ENCODE results near the gene PIP5K1B. TPM values are rescaled to one million over a fixed set of nuclear protein-coding genes. Genes with fewer than 3 reads are reported as not detected.

The PIP5K1B gene
- total RNA-seq, 1 experiment from 2014 or later = not detected

DNA sequence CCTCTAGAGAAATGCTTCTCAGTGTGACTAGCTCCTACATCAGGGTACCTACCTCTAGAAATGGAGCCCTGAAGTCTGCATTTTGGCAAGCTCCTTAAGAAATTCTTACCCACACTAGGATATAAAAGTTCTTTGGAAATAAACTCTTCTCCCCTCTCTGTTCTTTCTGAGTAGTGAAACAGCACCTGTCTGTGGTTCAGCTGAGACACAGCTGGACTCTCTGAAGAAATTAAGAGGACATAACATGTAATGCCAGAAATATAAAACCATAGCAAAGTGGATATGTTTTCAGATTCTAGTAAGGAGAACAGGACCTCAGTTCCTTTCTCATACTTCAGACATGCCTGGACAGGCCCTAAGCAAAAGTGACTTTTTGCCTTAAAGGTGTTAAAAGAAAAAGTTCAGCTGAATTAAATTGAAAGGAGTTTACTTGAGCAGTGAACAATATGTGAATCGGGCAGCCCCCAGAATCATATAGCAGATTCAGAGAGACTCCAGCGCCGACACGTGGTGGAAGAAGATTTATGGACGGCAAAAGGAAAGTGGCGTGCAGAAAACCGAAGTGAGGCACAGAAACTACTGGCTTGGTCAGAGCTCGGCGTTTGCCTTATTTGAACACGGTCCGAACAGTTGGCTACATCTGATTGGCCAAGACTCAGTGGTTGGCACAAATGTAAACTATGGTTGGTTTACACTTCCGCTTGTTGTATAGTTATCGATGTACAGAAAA lies 244.4 kb downstream of the PIP5K1B start:
- H3K4me2 ChIP-seq (ENCODE audit: low read depth, low read length, poor library complexity, severe bottlenecking) = no peak overlapping the region
- H3K27ac ChIP-seq (ENCODE audit: low read length) = no peak overlapping the region
- no peak overlapping the region for H2AFZ ChIP-seq (ENCODE audit: low read length)
- no peaks in the 10 kb centered on the region for H3K27me3 ChIP-seq (ENCODE audit: low read length)
- H3K9me3 ChIP-seq (ENCODE audit: low read length) = no peaks in the 10 kb centered on the region
- H3K4me1 ChIP-seq (ENCODE audit: low read length) = no peaks in the 10 kb centered on the region
- no peak overlapping the region for H3K4me3 ChIP-seq (ENCODE audit: low read length)
- H4K20me1 ChIP-seq (ENCODE audit: insufficient read depth, low read depth, low read length) = no peaks in the 10 kb centered on the region
- no peaks in the 10 kb centered on the region for H3K9me2 ChIP-seq (replicated peaks; ENCODE audit: insufficient read depth, low read length)
- no peak overlapping the region for H3K9ac ChIP-seq (ENCODE audit: low read length)
- H3K36me3 ChIP-seq (ENCODE audit: insufficient read depth, low read length) = no peaks in the 10 kb centered on the region
- DNase-seq = no peak
- no peaks in the 10 kb centered on the region for H3K79me2 ChIP-seq (ENCODE audit: low read length)

DNA sequence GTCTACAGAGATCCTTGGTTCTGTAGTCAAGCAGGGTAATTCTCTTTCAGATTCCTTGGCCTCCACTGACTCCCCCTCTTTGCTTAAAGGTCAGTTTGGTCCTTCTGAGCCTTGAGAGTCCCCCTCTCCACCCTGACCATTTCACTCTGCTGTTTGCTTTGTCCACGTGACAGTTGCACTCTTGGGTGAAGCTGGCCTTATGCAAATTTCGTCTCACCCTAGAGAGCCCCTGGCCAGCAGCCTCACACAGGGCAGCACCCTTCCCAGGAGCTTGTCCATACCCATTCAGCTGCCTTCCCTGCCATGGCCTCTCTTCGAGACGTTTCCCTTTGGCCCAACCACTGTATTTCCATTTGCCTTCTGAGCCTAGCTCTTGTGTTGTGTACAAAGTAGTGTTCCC lies 245.1 kb downstream of the PIP5K1B start:
- H2AFZ ChIP-seq (ENCODE audit: low read length) = no peak overlapping the region
- H4K20me1 ChIP-seq (ENCODE audit: insufficient read depth, low read depth, low read length) = no peaks in the 10 kb centered on the region
- no peak overlapping the region for H3K9ac ChIP-seq (ENCODE audit: low read length)
- H3K4me3 ChIP-seq (ENCODE audit: low read length) = no peak overlapping the region
- no peak overlapping the region for H3K27ac ChIP-seq (ENCODE audit: low read length)
- no peak for DNase-seq
- H3K4me2 ChIP-seq (ENCODE audit: low read depth, low read length, poor library complexity, severe bottlenecking) = no peak overlapping the region
- H3K9me2 ChIP-seq (replicated peaks; ENCODE audit: insufficient read depth, low read length) = no peaks in the 10 kb centered on the region
- H3K79me2 ChIP-seq (ENCODE audit: low read length) = no peaks in the 10 kb centered on the region
- H3K4me1 ChIP-seq (ENCODE audit: low read length) = no peaks in the 10 kb centered on the region
- H3K36me3 ChIP-seq (ENCODE audit: insufficient read depth, low read length) = no peaks in the 10 kb centered on the region
- H3K27me3 ChIP-seq (ENCODE audit: low read length) = no peaks in the 10 kb centered on the region
- no peaks in the 10 kb centered on the region for H3K9me3 ChIP-seq (ENCODE audit: low read length)

DNA sequence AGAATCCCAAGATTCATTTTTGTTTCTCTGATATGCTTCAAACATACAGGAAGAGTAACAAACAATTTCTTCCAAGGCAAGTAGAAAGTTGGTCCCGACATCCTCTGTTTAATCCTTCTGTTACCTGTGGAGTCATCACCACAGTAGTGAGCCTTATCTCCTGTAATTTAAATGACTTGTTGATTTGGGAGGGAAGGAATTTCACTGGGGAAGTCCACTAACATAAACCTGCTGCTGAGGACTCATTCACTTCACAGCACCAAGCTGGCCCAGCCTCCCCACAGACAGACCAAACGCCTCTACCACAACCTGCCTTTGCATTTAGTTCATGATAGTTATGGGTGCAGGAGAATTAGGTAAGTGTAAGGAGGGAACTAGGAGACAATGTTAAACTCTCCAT lies 245.6 kb downstream of the PIP5K1B start:
- Histone ChIP-seq H3K4me3 (ENCODE audit: low read length) (no peak overlapping the region), H3K4me2 (ENCODE audit: low read depth, low read length, poor library complexity, severe bottlenecking) (no peak overlapping the region), H3K4me1 (ENCODE audit: low read length) (no peaks in the 10 kb centered on the region), H4K20me1 (ENCODE audit: insufficient read depth, low read depth, low read length) (no peaks in the 10 kb centered on the region), H3K9ac (ENCODE audit: low read length) (no peak overlapping the region), H3K27ac (ENCODE audit: low read length) (no peak overlapping the region), H3K27me3 (ENCODE audit: low read length) (no peaks in the 10 kb centered on the region), H2AFZ (ENCODE audit: low read length) (no peak overlapping the region), H3K9me3 (ENCODE audit: low read length) (no peaks in the 10 kb centered on the region), H3K9me2 (replicated peaks; ENCODE audit: insufficient read depth, low read length) (no peaks in the 10 kb centered on the region), H3K79me2 (ENCODE audit: low read length) (no peaks in the 10 kb centered on the region), H3K36me3 (ENCODE audit: insufficient read depth, low read length) (no peaks in the 10 kb centered on the region)
- no peak for DNase-seq

DNA sequence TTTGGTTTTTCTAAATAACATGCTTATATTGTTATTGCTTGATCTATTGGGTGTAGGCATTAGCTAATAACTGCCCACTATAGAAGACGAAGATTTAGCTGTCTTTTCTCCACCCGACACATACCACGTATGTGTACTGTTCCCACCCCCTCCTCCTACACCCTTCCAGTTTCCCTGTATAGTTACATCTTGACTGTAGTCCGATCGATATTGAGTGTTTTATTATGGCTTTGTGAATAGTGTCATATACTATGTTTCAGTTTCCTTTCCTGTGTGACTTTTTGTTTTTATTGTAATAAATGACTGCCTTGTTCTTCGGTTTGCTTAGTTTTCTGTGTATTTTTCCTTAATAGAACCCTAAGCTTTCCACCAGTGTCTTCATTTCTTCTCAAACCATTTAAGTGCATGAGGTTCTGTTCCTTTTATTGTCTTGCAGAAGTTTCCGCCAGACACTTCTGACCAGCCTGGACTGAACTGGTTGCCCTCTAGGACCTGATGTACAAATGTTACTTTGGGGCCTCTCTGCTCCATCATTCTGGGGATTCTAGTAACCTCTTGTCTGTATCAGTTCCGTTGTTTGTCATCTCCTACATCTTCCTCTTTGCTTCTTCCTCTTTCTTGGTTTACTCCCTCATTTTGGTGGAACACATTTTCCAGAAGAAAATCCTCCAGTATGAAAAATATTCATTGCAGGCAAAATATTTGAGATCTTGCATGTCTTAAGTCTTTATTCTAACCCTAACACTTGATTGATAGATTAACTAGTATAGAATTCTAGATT lies 247.0 kb downstream of the PIP5K1B start:
- no peaks in the 10 kb centered on the region for H3K36me3 ChIP-seq (ENCODE audit: insufficient read depth, low read length)
- no peak overlapping the region for H2AFZ ChIP-seq (ENCODE audit: low read length)
- H3K4me3 ChIP-seq (ENCODE audit: low read length) = no peak overlapping the region
- H4K20me1 ChIP-seq (ENCODE audit: insufficient read depth, low read depth, low read length) = no peaks in the 10 kb centered on the region
- no peaks in the 10 kb centered on the region for H3K4me1 ChIP-seq (ENCODE audit: low read length)
- H3K27me3 ChIP-seq (ENCODE audit: low read length) = no peaks in the 10 kb centered on the region
- H3K9me3 ChIP-seq (ENCODE audit: low read length) = no peaks in the 10 kb centered on the region
- H3K9me2 ChIP-seq (replicated peaks; ENCODE audit: insufficient read depth, low read length) = no peaks in the 10 kb centered on the region
- H3K79me2 ChIP-seq (ENCODE audit: low read length) = no peaks in the 10 kb centered on the region
- no peak overlapping the region for H3K9ac ChIP-seq (ENCODE audit: low read length)
- no peak overlapping the region for H3K27ac ChIP-seq (ENCODE audit: low read length)
- no peak for DNase-seq
- H3K4me2 ChIP-seq (ENCODE audit: low read depth, low read length, poor library complexity, severe bottlenecking) = no peak overlapping the region

DNA sequence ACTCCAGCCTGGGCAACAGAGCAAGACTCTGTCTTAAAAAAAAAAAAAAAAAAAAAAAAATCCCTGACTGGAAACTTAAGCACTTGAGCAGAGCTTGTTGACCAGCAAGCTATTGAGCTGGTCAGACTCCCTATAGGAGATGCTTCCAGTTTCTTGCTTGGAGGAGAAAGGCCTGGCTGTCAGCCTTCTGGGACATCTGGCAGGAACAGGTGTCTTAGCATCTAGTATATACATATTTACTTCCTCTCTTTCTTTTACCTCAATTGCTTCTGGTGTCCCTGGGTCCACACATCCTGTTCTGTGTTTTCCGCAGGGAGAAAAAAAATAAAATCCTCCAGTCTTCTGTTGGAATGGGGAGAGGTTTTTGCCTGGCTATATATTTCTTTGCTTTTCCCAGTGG lies 248.7 kb downstream of the PIP5K1B start:
- DNase-seq = no peak
- no peaks in the 10 kb centered on the region for H3K36me3 ChIP-seq (ENCODE audit: insufficient read depth, low read length)
- H3K9ac ChIP-seq (ENCODE audit: low read length) = no peak overlapping the region
- no peak overlapping the region for H3K4me2 ChIP-seq (ENCODE audit: low read depth, low read length, poor library complexity, severe bottlenecking)
- H3K9me3 ChIP-seq (ENCODE audit: low read length) = no peaks in the 10 kb centered on the region
- H3K79me2 ChIP-seq (ENCODE audit: low read length) = no peaks in the 10 kb centered on the region
- H3K27ac ChIP-seq (ENCODE audit: low read length) = no peak overlapping the region
- no peaks in the 10 kb centered on the region for H3K27me3 ChIP-seq (ENCODE audit: low read length)
- no peaks in the 10 kb centered on the region for H3K9me2 ChIP-seq (replicated peaks; ENCODE audit: insufficient read depth, low read length)
- no peak overlapping the region for H3K4me3 ChIP-seq (ENCODE audit: low read length)
- no peaks in the 10 kb centered on the region for H3K4me1 ChIP-seq (ENCODE audit: low read length)
- no peak overlapping the region for H2AFZ ChIP-seq (ENCODE audit: low read length)
- no peaks in the 10 kb centered on the region for H4K20me1 ChIP-seq (ENCODE audit: insufficient read depth, low read depth, low read length)

DNA sequence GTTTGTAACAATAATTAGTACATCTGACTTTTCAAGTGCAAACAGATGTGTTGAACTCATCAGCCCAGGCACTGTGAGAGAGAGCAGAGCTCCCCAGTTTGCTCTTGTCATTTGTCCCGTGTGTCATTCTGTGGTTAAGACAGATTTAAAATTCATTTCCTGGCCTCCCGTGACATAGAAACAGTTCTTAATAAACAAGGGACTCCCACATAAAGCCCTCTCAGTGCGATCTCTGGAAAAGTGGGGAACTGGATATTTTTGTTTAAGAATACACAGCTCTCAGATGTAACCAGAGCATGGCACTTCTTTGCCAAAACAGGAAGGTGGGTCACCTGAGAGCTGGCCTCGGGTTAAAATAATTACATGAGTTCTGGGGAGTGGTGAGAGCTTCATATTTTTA lies 250.3 kb downstream of the PIP5K1B start:
- Histone ChIP-seq H3K4me3 (ENCODE audit: low read length) (no peak overlapping the region), H3K4me2 (ENCODE audit: low read depth, low read length, poor library complexity, severe bottlenecking) (no peak overlapping the region), H4K20me1 (ENCODE audit: insufficient read depth, low read depth, low read length) (no peaks in the 10 kb centered on the region), H3K27ac (ENCODE audit: low read length) (no peak overlapping the region), H3K4me1 (ENCODE audit: low read length) (no peaks in the 10 kb centered on the region), H3K27me3 (ENCODE audit: low read length) (no peaks in the 10 kb centered on the region), H2AFZ (ENCODE audit: low read length) (no peak overlapping the region), H3K9ac (ENCODE audit: low read length) (no peak overlapping the region), H3K9me3 (ENCODE audit: low read length) (no peaks in the 10 kb centered on the region), H3K9me2 (replicated peaks; ENCODE audit: insufficient read depth, low read length) (no peaks in the 10 kb centered on the region), H3K79me2 (ENCODE audit: low read length) (no peaks in the 10 kb centered on the region), H3K36me3 (ENCODE audit: insufficient read depth, low read length) (no peaks in the 10 kb centered on the region)
- no peak for DNase-seq

DNA sequence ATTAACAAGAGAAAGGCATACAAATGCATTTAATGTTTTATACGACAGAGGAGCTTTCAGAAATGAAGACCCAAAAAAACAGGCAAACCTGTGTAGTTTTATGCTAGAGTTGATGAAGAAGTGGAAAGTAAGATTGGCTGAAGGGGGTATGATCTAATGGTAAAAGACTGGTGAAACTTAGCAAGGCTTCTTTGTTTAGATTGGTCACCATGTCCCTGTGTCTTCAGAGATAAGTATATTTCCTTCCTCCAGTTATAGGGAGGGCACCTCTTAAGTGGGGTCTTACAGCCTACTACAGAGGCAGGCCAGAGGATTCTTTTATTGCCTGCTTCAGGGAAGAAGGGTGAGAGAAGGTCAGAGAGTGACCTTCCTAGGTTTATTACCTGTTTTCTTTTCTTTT lies 252.4 kb downstream of the PIP5K1B start:
- no peaks in the 10 kb centered on the region for H3K36me3 ChIP-seq (ENCODE audit: insufficient read depth, low read length)
- H3K27me3 ChIP-seq (ENCODE audit: low read length) = no peaks in the 10 kb centered on the region
- H3K4me2 ChIP-seq (ENCODE audit: low read depth, low read length, poor library complexity, severe bottlenecking) = no peak overlapping the region
- H3K79me2 ChIP-seq (ENCODE audit: low read length) = no peaks in the 10 kb centered on the region
- no peak overlapping the region for H2AFZ ChIP-seq (ENCODE audit: low read length)
- no peak overlapping the region for H3K4me3 ChIP-seq (ENCODE audit: low read length)
- no peaks in the 10 kb centered on the region for H4K20me1 ChIP-seq (ENCODE audit: insufficient read depth, low read depth, low read length)
- H3K9me3 ChIP-seq (ENCODE audit: low read length) = no peaks in the 10 kb centered on the region
- H3K9me2 ChIP-seq (replicated peaks; ENCODE audit: insufficient read depth, low read length) = no peaks in the 10 kb centered on the region
- H3K4me1 ChIP-seq (ENCODE audit: low read length) = no peaks in the 10 kb centered on the region
- no peak for DNase-seq
- no peak overlapping the region for H3K9ac ChIP-seq (ENCODE audit: low read length)
- no peak overlapping the region for H3K27ac ChIP-seq (ENCODE audit: low read length)

DNA sequence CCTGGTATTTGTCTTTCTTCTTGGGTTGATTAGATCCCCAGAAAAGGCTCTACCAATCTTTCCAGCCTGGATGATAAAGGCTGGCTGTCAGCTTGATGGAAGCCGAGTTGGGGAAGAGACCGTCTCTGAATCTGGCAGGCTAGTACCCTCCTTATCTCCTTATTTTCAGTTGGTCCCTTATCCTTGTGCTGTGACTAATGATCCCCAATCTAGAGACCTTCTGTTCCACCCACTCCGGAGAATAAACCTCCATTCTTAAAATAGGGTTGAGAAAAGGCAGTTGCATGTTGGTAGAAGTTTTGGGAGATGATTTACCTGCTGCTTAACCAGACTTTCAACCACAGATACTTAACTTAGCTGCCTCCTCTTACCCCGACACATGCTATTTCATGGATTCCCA lies 256.5 kb downstream of the PIP5K1B start:
- no peaks in the 10 kb centered on the region for H3K9me2 ChIP-seq (replicated peaks; ENCODE audit: insufficient read depth, low read length)
- H3K4me1 ChIP-seq (ENCODE audit: low read length) = no peaks in the 10 kb centered on the region
- no peak overlapping the region for H3K9ac ChIP-seq (ENCODE audit: low read length)
- no peak overlapping the region for H2AFZ ChIP-seq (ENCODE audit: low read length)
- H3K9me3 ChIP-seq (ENCODE audit: low read length) = no peaks in the 10 kb centered on the region
- no peaks in the 10 kb centered on the region for H3K79me2 ChIP-seq (ENCODE audit: low read length)
- no peaks in the 10 kb centered on the region for H4K20me1 ChIP-seq (ENCODE audit: insufficient read depth, low read depth, low read length)
- H3K4me3 ChIP-seq (ENCODE audit: low read length) = no peak overlapping the region
- H3K27ac ChIP-seq (ENCODE audit: low read length) = no peak overlapping the region
- peak; percentile 34 for DNase-seq
- no peaks in the 10 kb centered on the region for H3K36me3 ChIP-seq (ENCODE audit: insufficient read depth, low read length)
- no peaks in the 10 kb centered on the region for H3K27me3 ChIP-seq (ENCODE audit: low read length)
- H3K4me2 ChIP-seq (ENCODE audit: low read depth, low read length, poor library complexity, severe bottlenecking) = no peak overlapping the region
